AG09309 (cell line): ENCODE data around the gene SF3B2.
"Not testable (repeated sequence)": the region's sequence is repeated elsewhere in the genome, so short reads cannot be mapped to it uniquely, and the experiment has no call there.

Source experiments
- DNase-seq: peaks from one replicate; pipeline ENCODE4 v3.0.0-alpha.2; 2010; ENCODE audit warnings: low read depth
- H3K4me3 ChIP-seq: 2 replicates; pipeline ENCODE4 v1.5.1; 2011; ENCODE audit warnings: mild to moderate bottlenecking, low read depth, low read length, moderate library complexity; ENCODE audit not compliant: control insufficient read depth
- TF ChIP-seq, protein P1 (sequence below): IDR thresholded peaks from 2 replicates; pipeline ENCODE4 v1.5.1; 2011; ENCODE audit warnings: mild to moderate bottlenecking, low read depth, low read length, inconsistent platforms; ENCODE audit not compliant: insufficient read depth, control insufficient read depth; ENCODE audit errors: missing control alignments

The SF3B2 gene

DNA sequence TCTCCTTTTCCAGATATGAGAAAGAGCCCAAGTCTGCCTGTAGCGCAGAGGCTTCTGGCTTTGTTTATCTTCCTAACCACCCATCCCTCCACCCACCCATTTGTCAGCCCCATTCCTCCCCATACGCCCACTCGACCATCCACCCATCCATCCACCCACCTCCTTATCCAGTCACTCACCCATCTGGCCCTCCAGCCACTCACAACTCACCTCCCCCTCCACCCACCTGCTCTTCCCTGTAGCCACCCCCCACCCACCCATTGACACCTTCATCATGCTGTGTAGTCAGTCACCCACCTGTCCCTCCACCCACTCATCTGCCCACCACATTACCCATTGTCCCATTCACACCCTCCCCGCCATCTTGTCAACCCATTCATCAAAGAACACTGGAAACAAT, 34.8 kb upstream of the SF3B2 start:
- TF ChIP-seq, protein P1, sequence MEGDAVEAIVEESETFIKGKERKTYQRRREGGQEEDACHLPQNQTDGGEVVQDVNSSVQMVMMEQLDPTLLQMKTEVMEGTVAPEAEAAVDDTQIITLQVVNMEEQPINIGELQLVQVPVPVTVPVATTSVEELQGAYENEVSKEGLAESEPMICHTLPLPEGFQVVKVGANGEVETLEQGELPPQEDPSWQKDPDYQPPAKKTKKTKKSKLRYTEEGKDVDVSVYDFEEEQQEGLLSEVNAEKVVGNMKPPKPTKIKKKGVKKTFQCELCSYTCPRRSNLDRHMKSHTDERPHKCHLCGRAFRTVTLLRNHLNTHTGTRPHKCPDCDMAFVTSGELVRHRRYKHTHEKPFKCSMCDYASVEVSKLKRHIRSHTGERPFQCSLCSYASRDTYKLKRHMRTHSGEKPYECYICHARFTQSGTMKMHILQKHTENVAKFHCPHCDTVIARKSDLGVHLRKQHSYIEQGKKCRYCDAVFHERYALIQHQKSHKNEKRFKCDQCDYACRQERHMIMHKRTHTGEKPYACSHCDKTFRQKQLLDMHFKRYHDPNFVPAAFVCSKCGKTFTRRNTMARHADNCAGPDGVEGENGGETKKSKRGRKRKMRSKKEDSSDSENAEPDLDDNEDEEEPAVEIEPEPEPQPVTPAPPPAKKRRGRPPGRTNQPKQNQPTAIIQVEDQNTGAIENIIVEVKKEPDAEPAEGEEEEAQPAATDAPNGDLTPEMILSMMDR, result no peak
- DNase-seq, result no peak
- no peak overlapping the region for H3K4me3 ChIP-seq

DNA sequence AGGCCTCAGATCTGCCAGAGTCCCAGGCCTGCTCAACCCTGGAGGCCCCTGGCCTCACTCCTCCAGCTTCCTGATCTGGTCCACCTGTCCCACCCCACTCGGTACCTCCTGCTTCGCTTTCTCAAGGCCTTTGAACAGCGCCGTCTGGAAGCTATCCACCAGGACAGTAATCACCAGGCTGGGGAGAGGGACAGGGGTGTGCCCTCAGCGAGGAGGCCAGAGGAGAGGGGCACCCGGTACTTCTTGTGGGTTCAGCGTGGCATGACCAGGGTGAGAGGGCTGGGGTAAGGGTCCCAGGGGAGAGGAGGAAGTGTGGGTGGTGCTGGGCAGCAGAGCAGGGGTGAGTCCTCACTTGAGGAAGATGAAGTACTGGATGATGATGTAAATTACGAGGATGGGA, 32.0 kb upstream of the SF3B2 start:
- DNase-seq, result no peak
- TF ChIP-seq, protein P1, result no peak

DNA sequence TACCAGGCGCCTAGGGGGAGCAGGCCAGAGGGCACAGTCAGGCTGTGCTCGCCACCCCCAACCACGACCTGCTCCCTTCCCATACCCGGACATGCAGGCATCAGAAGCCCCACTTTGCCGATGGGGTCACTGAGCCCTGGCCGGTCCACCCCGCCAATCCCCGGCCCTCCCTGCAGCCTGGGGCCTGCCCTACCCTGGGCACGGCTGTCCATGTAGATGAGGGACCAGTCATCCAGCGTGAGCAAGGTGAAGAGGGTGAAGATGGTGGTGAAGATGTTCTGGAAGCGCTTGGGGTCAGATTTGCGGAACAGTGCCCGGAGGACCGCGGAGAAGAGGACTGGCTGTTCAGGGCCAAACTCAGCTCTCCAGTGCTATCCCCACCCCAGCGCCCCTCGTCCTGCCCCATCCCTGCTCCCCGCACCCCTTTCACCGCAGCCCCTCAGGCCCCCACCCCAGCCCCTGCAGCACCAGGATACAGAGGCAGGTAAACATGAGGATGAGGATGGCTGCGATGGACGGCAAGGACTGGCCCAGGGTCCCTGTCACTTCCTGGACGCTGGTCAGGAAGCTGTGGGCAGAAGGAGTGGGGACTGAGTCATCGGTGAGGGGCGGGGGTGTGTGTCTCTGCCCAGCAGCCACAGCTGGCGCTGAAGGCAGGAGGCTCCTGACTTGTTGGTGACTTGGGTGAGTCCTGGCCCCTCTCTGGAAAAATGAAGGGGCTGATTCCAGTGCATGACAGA, 31.4 kb upstream of the SF3B2 start:
- TF ChIP-seq, protein P1, result no peak
- DNase-seq, result no peak
- no peak overlapping the region for H3K4me3 ChIP-seq

More for the DNA sequence above, 32.0 kb upstream of the SF3B2 start:
- no peak overlapping the region for H3K4me3 ChIP-seq

DNA sequence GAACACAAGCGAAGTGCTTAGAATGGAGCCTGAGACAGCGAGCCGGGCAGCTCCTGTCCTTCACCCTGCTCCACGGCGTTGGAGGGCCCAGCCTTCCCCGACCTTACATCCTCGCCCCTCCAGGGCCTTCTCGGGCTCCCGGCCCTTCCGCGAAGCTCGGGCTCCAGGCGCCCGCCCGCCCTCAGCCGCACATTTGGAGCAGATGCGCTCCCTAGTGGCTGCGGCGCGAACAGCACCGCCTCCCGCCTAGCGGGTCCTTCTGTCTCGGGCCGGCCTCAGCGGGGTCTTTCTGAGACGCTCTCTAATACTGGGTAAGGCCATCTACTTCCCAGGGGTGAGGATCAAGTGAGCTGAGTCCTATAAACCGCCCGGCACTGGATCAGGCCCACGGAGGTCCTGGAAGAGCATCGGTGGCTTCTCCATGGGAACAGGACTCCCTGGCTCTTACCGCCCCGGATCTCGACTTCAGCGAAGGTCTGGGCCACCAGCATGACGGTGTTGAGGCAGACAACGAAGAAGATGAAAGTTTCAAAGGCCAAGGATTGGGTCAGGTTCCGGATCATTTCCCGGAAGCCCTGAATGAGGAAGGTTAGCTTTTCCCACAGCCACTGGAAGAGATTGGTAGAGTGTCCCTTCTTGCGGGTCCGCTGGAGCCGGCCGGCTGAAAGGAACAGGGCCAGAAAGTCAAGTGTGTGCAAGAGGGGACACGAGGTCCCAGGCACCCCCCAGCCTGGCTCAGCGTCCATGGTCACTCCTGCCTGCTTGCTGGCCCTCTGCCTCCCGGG, 29.6 kb upstream of the SF3B2 start:
- H3K4me3 ChIP-seq, result peak overlapping the region; percentile 9; the same call in 1 of the 2 replicates
- no peak for DNase-seq
- TF ChIP-seq, protein P1, result peak; percentile 96

DNA sequence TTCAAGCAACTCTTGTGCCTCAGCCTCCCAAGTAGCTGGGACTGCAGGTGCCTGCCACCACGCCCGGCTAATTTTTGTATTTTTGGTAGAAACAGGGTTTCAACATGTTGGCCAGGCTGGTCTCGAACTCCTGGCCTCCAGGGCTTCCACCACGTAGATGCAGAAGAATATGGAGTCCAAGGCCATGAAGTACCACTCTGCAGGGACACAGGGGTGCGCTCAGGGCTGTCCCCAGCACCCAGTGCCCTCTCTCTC, 29.1 kb upstream of the SF3B2 start:
- DNase-seq, H3K4me3 ChIP-seq: not testable (repeated sequence)

DNA sequence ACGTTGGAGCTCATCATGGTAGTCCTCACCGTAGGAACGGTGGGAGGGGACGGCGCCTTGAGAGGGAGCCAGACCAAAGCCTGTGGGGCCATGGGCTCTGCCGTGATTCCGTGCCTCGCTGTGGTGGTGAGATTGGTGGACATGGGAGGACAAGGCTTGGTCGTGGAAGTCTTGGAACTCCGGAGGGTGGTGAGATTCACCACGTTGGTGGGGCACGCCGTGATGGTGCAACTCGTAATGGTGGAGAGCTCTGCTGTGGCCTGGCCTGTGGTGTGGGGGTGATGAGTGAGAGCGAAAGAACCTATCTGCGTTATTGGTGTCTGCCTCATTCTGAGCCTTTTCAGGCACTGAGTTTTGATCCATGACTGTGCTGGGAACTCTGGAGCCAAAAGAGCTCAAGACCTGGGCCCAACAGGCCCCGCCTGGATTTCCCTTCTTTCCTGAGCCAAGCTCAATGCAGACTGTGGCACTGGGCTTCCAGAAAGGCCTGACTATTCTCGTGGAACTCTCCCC, 26.1 kb upstream of the SF3B2 start, which contains the start of gene CATSPER1:
Gene CATSPER1, minus strand, starts transcription at position 463 of the 513 bp plus-strand sequence. Its CDS starts 100 bp downstream, at position 363.
- DNase-seq, result no peak
- TF ChIP-seq, protein P1, result no peak
- no peak within 1 kb of the TSS for H3K4me3 ChIP-seq
